Uterine smooth muscle cell (primary cell): ENCODE data around the gene ACCS. TPM values are rescaled to one million over a fixed set of nuclear protein-coding genes. Genes with fewer than 3 reads are reported as not detected.

Experiments used
- total RNA-seq: library from RNA; depleted of rRNA; stranded (reverse); fragments of >200 nt; gene quantifications from 2 replicates; pipeline ENCODE4 v1.2.3, GENCODE V29; 2014

Gene ACCS
- total RNA-seq: 8.3 and 11.1 TPM in 2 replicates

GRCh38 chr11:44065841-44066731 is at the start of gene ACCS:
ACCS (plus strand) TSS chr11:44066270; CDS start chr11:44067628, 1,358 bp downstream.

GRCh38 chr11:44047931-44048431 is 18.1 kb upstream of the ACCS start, which contains the start of gene ACCSL:
ACCSL (plus strand) TSS chr11:44047981; CDS start chr11:44048037, 56 bp downstream.

GRCh38 chr11:44095506-44096359 is 29.7 kb downstream of the ACCS start, which contains the start of gene EXT2:
EXT2 (plus strand) TSS chr11:44095678; CDS start chr11:44107713, 12,035 bp downstream.

Other genes starting within 250 kb of the ACCS start
- gene ALKBH3, start 185.4 kb upstream of the ACCS start, total RNA-seq: 33.0 and 54.0 TPM in 2 replicates
- gene C11orf96, start 123.6 kb upstream of the ACCS start, total RNA-seq: 1.8 and 10.5 TPM in 2 replicates
- not detected in 2 replicates for gene ACCSL, start 18.3 kb upstream of the ACCS start, total RNA-seq
- 145 and 173 TPM in 2 replicates for gene EXT2, start 29.4 kb downstream of the ACCS start, total RNA-seq
- under 0.01 TPM in 1 of 2 replicates, not detected in the other for gene ALX4, start 243.9 kb downstream of the ACCS start, total RNA-seq